SJSA1 (cell line): ENCODE data around the gene UBE2E1. TPM values are rescaled to one million over a fixed set of nuclear protein-coding genes. Genes with fewer than 3 reads are reported as not detected.
A peak's percentile ranks its signal among the peaks of the same experiment; 100 is the strongest.

Experiments used
- DNase-seq, 2 experiments: peaks; one replicate each; pipeline ENCODE4 v3.0.0-alpha.2; 2015 to 2020; ENCODE audit warnings: low spot score in 2 of 2, low read depth in 1 of 2
- H3K27ac ChIP-seq: fragments of 250-450 bp; sonication (Bioruptor Pico); 2 replicates; pipeline ENCODE4 v1.5.1; 2020; ENCODE audit warnings: mild to moderate bottlenecking, moderate library complexity
- H3K27me3 ChIP-seq: fragments of 250-450 bp; sonication (Bioruptor Pico); replicated peaks from 2 replicates; pipeline ENCODE4 v1.5.1; 2020; ENCODE audit warnings: mild to moderate bottlenecking, moderate library complexity
- H3K36me3 ChIP-seq: fragments of 250-450 bp; sonication (Bioruptor Pico); 2 replicates; pipeline ENCODE4 v1.5.1; 2020; ENCODE audit warnings: mild to moderate bottlenecking
- H3K4me1 ChIP-seq: fragments of 250-450 bp; sonication (Bioruptor Pico); replicated peaks from 2 replicates; pipeline ENCODE4 v1.6.1; 2021; ENCODE audit warnings: mild to moderate bottlenecking
- H3K4me3 ChIP-seq: fragments of 250-450 bp; sonication (Bioruptor Pico); 2 replicates; pipeline ENCODE4 v1.5.1; 2020; ENCODE audit warnings: mild to moderate bottlenecking
- H3K9me3 ChIP-seq: fragments of 250-450 bp; sonication (Bioruptor Pico); replicated peaks from 2 replicates; pipeline ENCODE4 v1.5.1; 2020; ENCODE audit warnings: mild to moderate bottlenecking
- total RNA-seq: library from RNA; depleted of rRNA; stranded (reverse); fragments of >200 nt; shearing (Covaris generic); gene quantifications from 2 replicates; pipeline ENCODE4 v1.2.3, GENCODE V29; 2014

The UBE2E1 gene
- total RNA-seq, 1 experiment from 2014 or later: 112 TPM

GRCh38 chr3:23804441-23805209 is 1.1 kb upstream of the UBE2E1 start:
- peaks cover 22% of the 10 kb centered on the region for H3K36me3 ChIP-seq
- DNase-seq: no peak
- no peaks in the 10 kb centered on the region for H3K9me3 ChIP-seq
- no peak overlapping the region for H3K27ac ChIP-seq
- H3K4me1 ChIP-seq: no peaks in the 10 kb centered on the region; the same call in 1 of the 2 replicates
- H3K27me3 ChIP-seq: no peaks in the 10 kb centered on the region
- H3K4me3 ChIP-seq: no peak overlapping the region

DNA sequence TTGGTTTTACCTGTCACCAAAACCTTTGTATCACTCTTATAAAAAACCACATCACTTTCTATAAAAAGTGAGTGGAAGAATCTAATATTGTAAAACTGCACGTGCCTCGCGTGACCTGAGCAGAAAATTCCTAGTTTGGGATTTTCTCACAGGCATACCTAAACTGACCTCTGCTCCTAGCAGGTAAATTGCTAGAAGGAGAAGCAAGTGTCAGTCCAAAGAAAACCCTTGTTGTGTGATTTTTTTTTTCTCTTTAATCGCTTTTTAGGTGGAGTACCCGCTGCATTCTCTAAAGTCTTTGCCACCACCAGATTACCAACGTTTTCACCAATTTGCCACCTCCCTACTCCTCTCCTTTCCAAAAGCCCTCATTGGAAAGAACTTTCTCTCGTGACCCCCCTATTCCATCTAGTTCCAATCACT is 534 bp upstream of the UBE2E1 start:
- peak in 1 of 2 experiments; percentile 10 for DNase-seq
- Histone ChIP-seq H3K4me1 (peaks cover 3% of the 10 kb centered on the region), H3K9me3 (no peaks in the 10 kb centered on the region), H3K36me3 (peaks cover 22% of the 10 kb centered on the region), H3K4me3 (peak overlapping the region; percentile 63), H3K27ac (no peak overlapping the region), H3K27me3 (no peaks in the 10 kb centered on the region)

- peak overlapping the region; percentile 39 for H3K27ac ChIP-seq
- peak; percentile 20 to 37 for DNase-seq
- H3K36me3 ChIP-seq: peaks cover 29% of the 10 kb centered on the region
These were observed 1.0 kb downstream of the UBE2E1 start for GRCh38 chr3:23806534-23807423.

GRCh38 chr3:23807424-23808015 is 1.8 kb downstream of the UBE2E1 start:
- no peak for DNase-seq
- Histone ChIP-seq H3K27me3 (no peaks in the 10 kb centered on the region), H3K9me3 (no peaks in the 10 kb centered on the region), H3K36me3 (peaks cover 37% of the 10 kb centered on the region), H3K4me1 (peaks cover 13% of the 10 kb centered on the region), H3K27ac (no peak overlapping the region), H3K4me3 (peak overlapping the region; percentile 63)

More at GRCh38 chr3:23806534-23807423, 1.0 kb downstream of the UBE2E1 start:
- H3K27me3 ChIP-seq: no peaks in the 10 kb centered on the region
- peak overlapping the region; percentile 63 for H3K4me3 ChIP-seq
- H3K4me1 ChIP-seq: peaks cover 13% of the 10 kb centered on the region
- H3K9me3 ChIP-seq: no peaks in the 10 kb centered on the region

DNA sequence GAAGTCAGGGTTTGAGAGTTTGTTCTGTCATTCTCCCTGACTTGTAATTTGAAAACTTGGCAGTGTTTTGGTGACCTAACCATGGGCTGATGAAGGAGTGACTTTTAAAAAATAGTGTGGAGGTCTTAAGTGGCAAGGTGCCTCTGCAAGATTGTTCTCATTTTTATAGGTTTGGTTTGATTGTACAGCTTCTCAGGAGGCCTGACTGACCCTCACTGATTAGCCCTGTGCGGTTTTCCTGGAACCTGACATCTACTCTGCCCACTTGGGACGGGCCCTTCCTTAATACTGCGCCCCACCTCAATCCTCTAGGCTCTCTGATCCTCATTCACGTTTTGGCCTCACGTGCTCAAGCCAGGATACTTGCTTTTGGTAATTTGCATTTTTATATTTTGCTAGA is 2.8 kb downstream of the UBE2E1 start:
- Histone ChIP-seq H3K27me3 (no peaks in the 10 kb centered on the region), H3K4me1 (peaks cover 13% of the 10 kb centered on the region), H3K27ac (no peak overlapping the region), H3K4me3 (no peak overlapping the region), H3K36me3 (peaks cover 38% of the 10 kb centered on the region), H3K9me3 (no peaks in the 10 kb centered on the region)
- no peak for DNase-seq

GRCh38 chr3:23809294-23809693 is 3.5 kb downstream of the UBE2E1 start:
- no peak overlapping the region for H3K4me3 ChIP-seq
- H3K27ac ChIP-seq: no peak overlapping the region
- H3K36me3 ChIP-seq: peaks cover 42% of the 10 kb centered on the region
- H3K4me1 ChIP-seq: peaks cover 13% of the 10 kb centered on the region
- no peaks in the 10 kb centered on the region for H3K27me3 ChIP-seq
- no peak for DNase-seq
- no peaks in the 10 kb centered on the region for H3K9me3 ChIP-seq

DNA sequence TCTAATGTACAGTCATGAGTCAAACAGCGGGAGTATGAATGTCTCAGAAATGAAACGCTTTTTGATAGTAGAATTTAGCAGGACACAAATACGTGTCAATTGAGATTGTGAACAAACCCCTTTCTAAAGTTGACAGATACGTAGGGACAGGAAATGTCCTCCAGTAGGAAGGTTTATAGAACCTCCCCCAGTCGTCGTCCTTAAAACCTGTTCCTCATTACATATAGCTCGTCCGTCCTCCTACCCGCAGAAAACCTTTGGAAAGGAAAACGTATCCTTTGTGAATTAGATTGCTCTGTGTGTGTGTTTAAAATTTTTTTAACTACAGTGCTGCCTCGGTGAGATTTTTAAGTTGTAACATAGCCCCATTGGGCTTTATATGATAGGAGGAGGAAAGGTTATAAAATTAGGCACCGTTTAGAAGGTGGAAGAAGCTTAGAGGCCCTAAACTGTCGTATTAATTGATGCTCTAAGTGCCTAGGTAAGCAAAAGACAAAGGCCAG is 4.1 kb downstream of the UBE2E1 start:
- Histone ChIP-seq H3K27ac (no peak overlapping the region), H3K27me3 (no peaks in the 10 kb centered on the region)
- DNase-seq: no peak

DNA sequence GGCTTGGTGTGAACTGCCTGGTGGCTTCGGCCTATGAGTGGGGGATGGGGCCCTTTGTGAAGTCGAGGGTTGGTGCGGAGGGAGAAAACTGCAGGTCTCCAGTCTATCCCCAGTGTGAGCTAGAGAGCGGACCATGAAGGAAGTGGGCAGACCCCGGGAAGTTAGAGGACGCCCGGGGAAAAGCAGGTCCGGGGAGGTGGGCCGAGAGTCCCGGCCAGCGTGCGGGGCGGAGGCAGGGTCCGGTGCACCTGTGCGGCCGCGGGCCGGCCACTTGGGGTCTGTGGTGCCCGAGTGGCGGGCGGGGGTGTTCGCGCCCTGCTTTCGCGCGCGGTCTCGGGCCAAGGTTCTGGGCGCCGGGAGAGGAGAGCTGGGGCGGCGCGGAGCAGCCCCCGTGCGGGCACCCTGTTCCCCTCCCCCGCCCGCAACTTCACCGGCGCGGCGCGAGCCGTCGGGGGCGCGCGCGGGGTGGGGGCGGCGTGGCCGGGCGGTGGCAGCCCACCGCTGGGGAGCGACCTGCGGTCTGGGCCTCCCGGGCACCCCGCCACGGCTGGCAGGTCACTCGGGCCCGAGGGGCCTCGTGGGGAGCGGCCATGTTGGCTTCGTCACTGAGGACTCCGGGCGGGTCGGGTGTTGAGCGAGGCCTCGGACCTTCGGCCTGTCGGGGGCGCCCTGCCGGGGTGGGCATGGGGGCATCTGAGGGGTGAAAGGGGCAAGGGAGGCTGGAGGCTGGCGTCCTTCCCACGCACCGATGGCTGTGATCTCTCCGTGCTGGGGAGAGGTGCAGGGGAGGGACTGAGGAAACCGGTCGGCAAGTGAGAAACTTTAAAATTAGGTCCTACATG is 4.8 kb downstream of the UBE2E1 start:
- Histone ChIP-seq H3K9me3 (no peaks in the 10 kb centered on the region), H3K27me3 (no peaks in the 10 kb centered on the region), H3K36me3 (peaks cover 44% of the 10 kb centered on the region), H3K4me3 (peak overlapping the region; percentile 59), H3K27ac (0 out of 2 replicates have a peak overlapping the region, but pooled peaks have one; percentile 13), H3K4me1 (peaks cover 17% of the 10 kb centered on the region)
- DNase-seq: peak in 1 of 2 experiments; percentile 47

More for the DNA sequence above, 4.1 kb downstream of the UBE2E1 start:
- H3K4me1 ChIP-seq: peaks cover 13% of the 10 kb centered on the region
- peaks cover 44% of the 10 kb centered on the region for H3K36me3 ChIP-seq
- peak overlapping the region; percentile 59 for H3K4me3 ChIP-seq
- H3K9me3 ChIP-seq: no peaks in the 10 kb centered on the region

DNA sequence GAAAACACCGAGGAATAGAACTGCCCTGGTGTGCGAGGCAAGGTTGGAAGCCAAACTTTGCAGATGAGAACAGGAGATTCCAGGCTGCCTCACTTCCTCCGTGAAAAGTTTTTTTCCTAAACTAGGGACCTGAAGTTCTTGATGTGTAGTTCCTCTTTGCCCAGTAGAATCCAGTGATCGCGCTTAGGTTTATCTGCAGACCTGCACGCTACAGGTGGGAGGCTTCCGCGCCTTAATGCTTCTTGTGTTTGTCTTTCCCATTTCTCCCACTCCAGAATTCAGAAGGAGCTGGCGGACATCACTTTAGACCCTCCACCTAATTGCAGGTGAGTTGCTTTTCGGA is 5.4 kb downstream of the UBE2E1 start:
- peak overlapping the region; percentile 59 for H3K4me3 ChIP-seq
- H3K27ac ChIP-seq: no peak overlapping the region
- H3K27me3 ChIP-seq: no peaks in the 10 kb centered on the region
- no peaks in the 10 kb centered on the region; the same call in 1 of the 2 replicates for H3K9me3 ChIP-seq
- peaks cover 23% of the 10 kb centered on the region for H3K4me1 ChIP-seq
- peaks cover 44% of the 10 kb centered on the region for H3K36me3 ChIP-seq
- DNase-seq: no peak

DNA sequence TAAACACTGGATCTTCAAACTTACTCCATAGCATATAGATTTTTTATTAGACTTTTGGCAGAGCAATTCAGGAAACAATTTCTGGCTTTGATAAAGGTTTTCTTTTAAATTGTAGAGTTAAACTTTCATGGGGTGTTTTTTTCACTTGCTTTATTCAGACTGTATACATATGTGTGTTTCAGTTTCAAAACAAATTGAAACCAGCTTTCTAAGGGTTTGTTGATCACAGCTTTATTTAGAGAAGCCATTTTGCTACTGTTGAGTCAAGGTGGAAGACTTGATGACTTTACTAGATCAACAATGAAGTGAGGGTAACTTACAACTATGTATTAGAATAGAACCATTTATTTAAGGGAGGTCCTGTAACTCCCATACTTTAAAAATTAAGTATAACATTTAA is 6.2 kb downstream of the UBE2E1 start:
- Histone ChIP-seq H3K9me3 (no peaks in the 10 kb centered on the region; the same call in 1 of the 2 replicates), H3K4me3 (no peak overlapping the region), H3K27ac (no peak overlapping the region), H3K4me1 (peaks cover 23% of the 10 kb centered on the region), H3K27me3 (no peaks in the 10 kb centered on the region), H3K36me3 (peaks cover 44% of the 10 kb centered on the region)
- DNase-seq: no peak

GRCh38 chr3:23815879-23816278 is 10.1 kb downstream of the UBE2E1 start:
- Histone ChIP-seq H3K4me1 (peaks cover 13% of the 10 kb centered on the region), H3K27ac (no peak overlapping the region), H3K9me3 (no peaks in the 10 kb centered on the region; the same call in 1 of the 2 replicates)

GRCh38 chr3:23816721-23817120 is 11.0 kb downstream of the UBE2E1 start:
- no peak overlapping the region for H3K4me3 ChIP-seq
- no peak overlapping the region for H3K27ac ChIP-seq
- peaks cover 10% of the 10 kb centered on the region for H3K4me1 ChIP-seq
- H3K27me3 ChIP-seq: no peaks in the 10 kb centered on the region
- no peaks in the 10 kb centered on the region; the same call in 1 of the 2 replicates for H3K9me3 ChIP-seq
- no peak for DNase-seq
- peaks cover 16% of the 10 kb centered on the region for H3K36me3 ChIP-seq

More at GRCh38 chr3:23815879-23816278, 10.1 kb downstream of the UBE2E1 start:
- H3K27me3 ChIP-seq: no peaks in the 10 kb centered on the region
- H3K36me3 ChIP-seq: peaks cover 22% of the 10 kb centered on the region
- H3K4me3 ChIP-seq: no peak overlapping the region
- no peak for DNase-seq
